Measurements from ENCODE around the gene KIZ.

DNA sequence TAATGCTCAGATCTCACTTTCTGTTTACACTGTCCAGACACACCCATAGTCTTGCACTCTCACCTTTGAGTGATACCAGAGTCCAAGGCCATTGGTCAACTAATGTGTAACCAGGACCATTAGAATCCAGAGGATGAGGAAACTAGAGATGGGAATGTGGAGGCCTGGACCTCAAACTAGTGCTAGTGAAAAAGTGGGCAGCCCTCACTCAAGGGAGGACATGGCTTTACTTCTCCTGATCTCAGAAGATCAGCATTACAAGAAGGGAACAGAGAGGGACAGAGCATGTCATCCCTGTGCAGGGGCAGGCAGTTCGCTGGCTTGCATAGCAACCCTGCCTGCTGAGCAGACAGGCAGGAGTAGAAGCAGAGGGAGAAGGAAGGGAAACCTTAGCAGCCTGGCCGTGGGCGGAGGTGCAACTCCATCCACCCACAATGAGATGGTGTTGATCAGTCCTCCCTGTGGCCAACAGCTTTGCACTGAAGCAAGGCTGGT lies 154.7 kb downstream of the KIZ start:
- TF ChIP-seq POLR2A (IDR thresholded peaks at IDR 0.05) (no peak), POLR2AphosphoS5 (IDR thresholded peaks at IDR 0.05; ENCODE audit: insufficient read depth in 1 of 2, low read depth in 1 of 2) (no peak)
- TF ChIP-seq, protein P1, sequence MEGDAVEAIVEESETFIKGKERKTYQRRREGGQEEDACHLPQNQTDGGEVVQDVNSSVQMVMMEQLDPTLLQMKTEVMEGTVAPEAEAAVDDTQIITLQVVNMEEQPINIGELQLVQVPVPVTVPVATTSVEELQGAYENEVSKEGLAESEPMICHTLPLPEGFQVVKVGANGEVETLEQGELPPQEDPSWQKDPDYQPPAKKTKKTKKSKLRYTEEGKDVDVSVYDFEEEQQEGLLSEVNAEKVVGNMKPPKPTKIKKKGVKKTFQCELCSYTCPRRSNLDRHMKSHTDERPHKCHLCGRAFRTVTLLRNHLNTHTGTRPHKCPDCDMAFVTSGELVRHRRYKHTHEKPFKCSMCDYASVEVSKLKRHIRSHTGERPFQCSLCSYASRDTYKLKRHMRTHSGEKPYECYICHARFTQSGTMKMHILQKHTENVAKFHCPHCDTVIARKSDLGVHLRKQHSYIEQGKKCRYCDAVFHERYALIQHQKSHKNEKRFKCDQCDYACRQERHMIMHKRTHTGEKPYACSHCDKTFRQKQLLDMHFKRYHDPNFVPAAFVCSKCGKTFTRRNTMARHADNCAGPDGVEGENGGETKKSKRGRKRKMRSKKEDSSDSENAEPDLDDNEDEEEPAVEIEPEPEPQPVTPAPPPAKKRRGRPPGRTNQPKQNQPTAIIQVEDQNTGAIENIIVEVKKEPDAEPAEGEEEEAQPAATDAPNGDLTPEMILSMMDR (IDR thresholded peaks at IDR 0.05) = no peak
